ENCODE results near the gene ARSB. TPM values are rescaled to one million over a fixed set of nuclear protein-coding genes. Genes with fewer than 3 reads are reported as not detected.

Gene ARSB
- total RNA-seq, 2 experiments from 2014 or later = 7.6 to 8.0 TPM

GRCh38 chr5:78756858-78757257 is 228.3 kb downstream of the ARSB start:
- no peak for DNase-seq
- H3K27ac Mint-ChIP-seq = no peak overlapping the region
- intact Hi-C loops (cut with DNase I, micrococcal nuclease) = no loop called here

GRCh38 chr5:78755822-78756429 is 229.2 kb downstream of the ARSB start:
- Mint-ChIP-seq H3K4me3 (no peak overlapping the region), H3K27me3 (peaks cover 2% of the 10 kb centered on the region), H3K9me3 (ENCODE audit: low read depth) (no peaks in the 10 kb centered on the region), H3K27ac (no peak overlapping the region), H3K36me3 (ENCODE audit: low read depth) (no peaks in the 10 kb centered on the region), H3K4me1 (peaks cover 19% of the 10 kb centered on the region)
- no peak for DNase-seq
- intact Hi-C loops (cut with DNase I, micrococcal nuclease) = no loop called here
- CTCF ChIA-PET = interaction anchor here (0.9 kb wide), 1 partner anchor 14 kb away, joined by 3 read pairs; no protein-coding TSS in a partner anchor
- no peak for ATAC-seq
- POLR2A ChIA-PET = interaction anchor here (0.6 kb wide), 1 partner anchor 325 kb away, joined by 3 read pairs; no protein-coding TSS in a partner anchor

More at GRCh38 chr5:78756858-78757257, 228.3 kb downstream of the ARSB start:
- H3K27me3 Mint-ChIP-seq = peaks cover 2% of the 10 kb centered on the region
- POLR2A ChIA-PET = no interaction called here
- H3K4me1 Mint-ChIP-seq = peaks cover 19% of the 10 kb centered on the region
- CTCF ChIA-PET = interaction anchor here (0.9 kb wide), 1 partner anchor 15 kb away, joined by 3 read pairs; no protein-coding TSS in a partner anchor
- no peaks in the 10 kb centered on the region for H3K36me3 Mint-ChIP-seq (ENCODE audit: low read depth)
- ATAC-seq = no peak
- H3K4me3 Mint-ChIP-seq = no peak overlapping the region
- H3K9me3 Mint-ChIP-seq (ENCODE audit: low read depth) = no peaks in the 10 kb centered on the region

GRCh38 chr5:78754655-78755054 is 230.5 kb downstream of the ARSB start:
- no peak overlapping the region for H3K27ac Mint-ChIP-seq
- DNase-seq (no peak), ATAC-seq (no peak)
- ChIA-PET CTCF (no interaction called here), POLR2A (no interaction called here)
- H3K36me3 Mint-ChIP-seq (ENCODE audit: low read depth) = no peaks in the 10 kb centered on the region
- peaks cover 19% of the 10 kb centered on the region for H3K4me1 Mint-ChIP-seq
- H3K9me3 Mint-ChIP-seq (ENCODE audit: low read depth) = no peaks in the 10 kb centered on the region
- intact Hi-C loops (cut with DNase I, micrococcal nuclease) = no loop called here
- H3K4me3 Mint-ChIP-seq = no peak overlapping the region
- peaks cover 2% of the 10 kb centered on the region for H3K27me3 Mint-ChIP-seq

DNA sequence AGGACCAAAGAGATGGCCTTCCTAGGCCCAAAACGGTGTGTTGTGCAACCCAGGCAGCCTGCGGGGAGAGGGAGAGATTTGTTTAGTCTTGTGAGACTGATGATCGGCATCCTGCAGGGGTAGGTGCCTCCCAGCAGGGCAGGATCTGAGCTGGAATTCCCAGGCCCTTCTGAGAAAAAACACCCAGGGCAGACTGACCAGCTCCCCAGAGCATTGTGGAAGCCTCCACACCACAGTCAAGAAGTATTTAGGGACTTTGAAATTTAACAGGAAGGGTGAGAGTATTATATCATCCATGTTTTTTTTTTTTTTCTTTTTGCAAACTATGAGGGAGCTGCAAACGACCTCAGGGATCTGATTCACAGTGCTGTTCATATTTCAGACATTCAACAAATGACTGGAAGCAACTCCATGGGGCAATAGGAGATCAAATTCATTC is 232.0 kb downstream of the ARSB start:
- peaks cover 13% of the 10 kb centered on the region for H3K4me1 Mint-ChIP-seq
- H3K27ac Mint-ChIP-seq = no peak overlapping the region
- no peaks in the 10 kb centered on the region for H3K9me3 Mint-ChIP-seq (ENCODE audit: low read depth)
- intact Hi-C loops (cut with DNase I, micrococcal nuclease) = no loop called here
- ATAC-seq (no peak), DNase-seq (no peak)
- ChIA-PET CTCF (no interaction called here), POLR2A (no interaction called here)
- no peak overlapping the region for H3K4me3 Mint-ChIP-seq
- no peaks in the 10 kb centered on the region for H3K36me3 Mint-ChIP-seq (ENCODE audit: low read depth)
- H3K27me3 Mint-ChIP-seq = peaks cover 2% of the 10 kb centered on the region

DNA sequence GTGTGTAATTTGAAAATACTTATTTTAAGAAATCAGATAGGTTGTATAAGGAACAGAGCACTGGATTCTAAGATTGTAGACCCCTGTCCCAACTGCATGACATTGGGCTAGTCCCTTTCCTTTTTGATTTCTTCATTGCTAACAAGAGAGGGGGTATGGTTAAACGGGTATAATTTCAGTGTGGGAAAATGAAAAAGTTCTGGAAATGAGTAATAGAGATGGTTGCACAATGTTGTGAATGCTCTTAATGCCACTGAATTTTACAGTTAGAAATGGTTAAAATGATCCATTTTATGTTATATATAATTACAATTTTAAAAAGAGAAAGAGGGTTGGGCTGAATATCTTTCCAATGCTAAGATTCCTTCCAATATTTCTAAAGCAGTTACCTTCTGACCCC is 233.2 kb downstream of the ARSB start:
- ATAC-seq (no peak), DNase-seq (no peak)
- CTCF ChIA-PET = no interaction called here
- H3K36me3 Mint-ChIP-seq (ENCODE audit: low read depth) = no peaks in the 10 kb centered on the region
- H3K9me3 Mint-ChIP-seq (ENCODE audit: low read depth) = no peaks in the 10 kb centered on the region
- peaks cover under 1% of the 10 kb centered on the region for H3K4me1 Mint-ChIP-seq
- peaks cover 2% of the 10 kb centered on the region for H3K27me3 Mint-ChIP-seq
- intact Hi-C loops (cut with DNase I, micrococcal nuclease) = no loop called here
- POLR2A ChIA-PET = no interaction called here
- H3K27ac Mint-ChIP-seq = no peak overlapping the region
- H3K4me3 Mint-ChIP-seq = no peak overlapping the region

GRCh38 chr5:78750281-78750680 is 234.8 kb downstream of the ARSB start:
- H3K9me3 Mint-ChIP-seq (ENCODE audit: low read depth) = no peaks in the 10 kb centered on the region
- ChIA-PET CTCF (no interaction called here), POLR2A (interaction anchor here (1.1 kb wide), 1 partner anchor 9 kb away, joined by 3 read pairs; no protein-coding TSS in a partner anchor)
- ATAC-seq (no peak), DNase-seq (no peak)
- H3K27ac Mint-ChIP-seq = no peak overlapping the region
- intact Hi-C loops (cut with DNase I, micrococcal nuclease) = no loop called here
- H3K36me3 Mint-ChIP-seq (ENCODE audit: low read depth) = no peaks in the 10 kb centered on the region
- H3K4me3 Mint-ChIP-seq = no peak overlapping the region
- H3K27me3 Mint-ChIP-seq = no peaks in the 10 kb centered on the region
- no peaks in the 10 kb centered on the region for H3K4me1 Mint-ChIP-seq

DNA sequence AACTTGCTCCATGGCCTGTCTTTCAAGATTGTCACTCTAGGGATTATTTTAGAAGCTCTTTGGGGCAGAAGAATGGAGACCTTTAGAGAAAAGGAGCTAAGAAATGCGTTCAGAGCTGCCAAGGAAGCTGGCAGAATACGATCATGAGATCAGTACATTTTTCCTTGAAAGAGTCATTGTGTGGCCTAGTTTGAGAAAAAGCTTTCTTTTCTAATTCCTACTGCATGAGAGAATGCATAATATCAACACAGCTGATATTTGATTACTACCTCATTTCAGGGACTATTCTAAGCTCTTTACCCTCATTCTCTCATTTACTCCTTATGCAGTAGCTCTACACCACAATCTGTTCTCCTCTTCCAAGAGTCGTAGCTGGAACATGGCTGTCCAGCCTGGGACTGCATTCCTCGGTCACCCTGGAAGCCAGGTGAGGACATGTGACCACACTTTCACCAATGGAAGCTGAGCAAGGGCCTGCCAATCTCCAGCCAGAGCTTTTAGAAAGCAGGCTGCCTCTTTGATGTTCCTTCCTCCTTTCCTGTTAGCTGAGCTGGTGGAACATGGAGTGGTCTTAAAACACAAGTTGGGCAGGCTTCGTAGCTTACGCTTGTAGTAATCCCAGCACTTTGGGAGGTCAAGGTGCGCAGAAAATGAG is 237.3 kb downstream of the ARSB start:
- Mint-ChIP-seq H3K36me3 (ENCODE audit: low read depth) (no peaks in the 10 kb centered on the region), H3K4me1 (no peaks in the 10 kb centered on the region), H3K4me3 (no peak overlapping the region), H3K27ac (no peak overlapping the region), H3K27me3 (no peaks in the 10 kb centered on the region), H3K9me3 (ENCODE audit: low read depth) (no peaks in the 10 kb centered on the region)
- ChIA-PET POLR2A (no interaction called here), CTCF (interaction anchor here (0.6 to 1.0 kb wide), 2 partner anchors 17 to 29 kb away, joined by 3 read pairs; no protein-coding TSS in a partner anchor)
- intact Hi-C loops (cut with DNase I, micrococcal nuclease) = no loop called here
- ATAC-seq = no peak
- DNase-seq = no peak

- ATAC-seq = no peak
- no peak overlapping the region for H3K4me3 Mint-ChIP-seq
- no peaks in the 10 kb centered on the region for H3K4me1 Mint-ChIP-seq
- intact Hi-C loops (cut with DNase I, micrococcal nuclease) = no loop called here
- H3K36me3 Mint-ChIP-seq (ENCODE audit: low read depth) = no peaks in the 10 kb centered on the region
- H3K27me3 Mint-ChIP-seq = no peaks in the 10 kb centered on the region
- CTCF ChIA-PET = no interaction called here
- H3K27ac Mint-ChIP-seq = no peak overlapping the region
- POLR2A ChIA-PET = no interaction called here
- H3K9me3 Mint-ChIP-seq (ENCODE audit: low read depth) = no peaks in the 10 kb centered on the region
- DNase-seq = no peak
These were observed 238.1 kb downstream of the ARSB start for GRCh38 chr5:78747055-78747454.

- H3K4me3 Mint-ChIP-seq = no peak overlapping the region
- H3K9me3 Mint-ChIP-seq (ENCODE audit: low read depth) = no peaks in the 10 kb centered on the region
- no peaks in the 10 kb centered on the region for H3K36me3 Mint-ChIP-seq (ENCODE audit: low read depth)
- H3K27me3 Mint-ChIP-seq = no peaks in the 10 kb centered on the region
- POLR2A ChIA-PET = no interaction called here
- H3K4me1 Mint-ChIP-seq = no peaks in the 10 kb centered on the region
- no peak for DNase-seq
- ATAC-seq = no peak
- no peak overlapping the region for H3K27ac Mint-ChIP-seq
- intact Hi-C loops (cut with DNase I, micrococcal nuclease) = no loop called here
- CTCF ChIA-PET = interaction anchor here (1.2 kb wide), 1 partner anchor 279 kb away, joined by 3 read pairs; no protein-coding TSS in a partner anchor
These were observed 238.9 kb downstream of the ARSB start for GRCh38 chr5:78746021-78746770.

- Mint-ChIP-seq H3K4me3 (no peak overlapping the region), H3K27ac (no peak overlapping the region)
- CTCF ChIA-PET = interaction anchor here (1.2 kb wide), 1 partner anchor 278 kb away, joined by 3 read pairs; no protein-coding TSS in a partner anchor
These were observed 240.1 kb downstream of the ARSB start for GRCh38 chr5:78744951-78745534.

GRCh38 chr5:78741019-78741418 is 244.1 kb downstream of the ARSB start:
- no peaks in the 10 kb centered on the region for H3K27me3 Mint-ChIP-seq
- H3K4me1 Mint-ChIP-seq = no peaks in the 10 kb centered on the region
- intact Hi-C loops (cut with DNase I, micrococcal nuclease) = no loop called here
- H3K27ac Mint-ChIP-seq = no peak overlapping the region
- H3K9me3 Mint-ChIP-seq (ENCODE audit: low read depth) = no peaks in the 10 kb centered on the region
- DNase-seq (no peak), ATAC-seq (no peak)
- no peak overlapping the region for H3K4me3 Mint-ChIP-seq
- H3K36me3 Mint-ChIP-seq (ENCODE audit: low read depth) = no peaks in the 10 kb centered on the region
- POLR2A ChIA-PET = no interaction called here
- CTCF ChIA-PET = no interaction called here

More at GRCh38 chr5:78744951-78745534, 240.1 kb downstream of the ARSB start:
- Mint-ChIP-seq H3K27me3 (no peaks in the 10 kb centered on the region), H3K36me3 (ENCODE audit: low read depth) (no peaks in the 10 kb centered on the region), H3K4me1 (no peaks in the 10 kb centered on the region), H3K9me3 (ENCODE audit: low read depth) (no peaks in the 10 kb centered on the region)
- DNase-seq (no peak), ATAC-seq (no peak)
- POLR2A ChIA-PET = no interaction called here
- intact Hi-C loops (cut with DNase I, micrococcal nuclease) = no loop called here

Data from activated CD4-positive, alpha-beta T cell treated with anti-CD3 and anti-CD28 coated beads for 36 hours (primary cell).